DND-41 (cell line): ENCODE results near the gene STARD13.

Experiments
- EZH2 ChIP-seq: IDR thresholded peaks from 3 replicates; pipeline ENCODE4 v1.6.1; 2012; ENCODE audit warnings: borderline replicate concordance, low read depth, mild to moderate bottlenecking, moderate library complexity, low read length, inconsistent platforms; ENCODE audit not compliant: severe bottlenecking
- TF ChIP-seq, protein P1 (sequence below): IDR thresholded peaks from 2 replicates; pipeline ENCODE4 v1.5.1; 2012; ENCODE audit warnings: borderline replicate concordance, low read length, moderate library complexity, mild to moderate bottlenecking; ENCODE audit not compliant: poor library complexity, severe bottlenecking; ENCODE audit errors: extremely low read depth

GRCh38 chr13:33109271-33109697, 176.3 kb downstream of the STARD13 start:
- no peak for TF ChIP-seq EZH2
- TF ChIP-seq, protein P1, sequence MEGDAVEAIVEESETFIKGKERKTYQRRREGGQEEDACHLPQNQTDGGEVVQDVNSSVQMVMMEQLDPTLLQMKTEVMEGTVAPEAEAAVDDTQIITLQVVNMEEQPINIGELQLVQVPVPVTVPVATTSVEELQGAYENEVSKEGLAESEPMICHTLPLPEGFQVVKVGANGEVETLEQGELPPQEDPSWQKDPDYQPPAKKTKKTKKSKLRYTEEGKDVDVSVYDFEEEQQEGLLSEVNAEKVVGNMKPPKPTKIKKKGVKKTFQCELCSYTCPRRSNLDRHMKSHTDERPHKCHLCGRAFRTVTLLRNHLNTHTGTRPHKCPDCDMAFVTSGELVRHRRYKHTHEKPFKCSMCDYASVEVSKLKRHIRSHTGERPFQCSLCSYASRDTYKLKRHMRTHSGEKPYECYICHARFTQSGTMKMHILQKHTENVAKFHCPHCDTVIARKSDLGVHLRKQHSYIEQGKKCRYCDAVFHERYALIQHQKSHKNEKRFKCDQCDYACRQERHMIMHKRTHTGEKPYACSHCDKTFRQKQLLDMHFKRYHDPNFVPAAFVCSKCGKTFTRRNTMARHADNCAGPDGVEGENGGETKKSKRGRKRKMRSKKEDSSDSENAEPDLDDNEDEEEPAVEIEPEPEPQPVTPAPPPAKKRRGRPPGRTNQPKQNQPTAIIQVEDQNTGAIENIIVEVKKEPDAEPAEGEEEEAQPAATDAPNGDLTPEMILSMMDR: no peak
